NB4 (cell line): Measurements from ENCODE around the gene MMEL1.

Experiments
- DNase-seq: peaks from one replicate; pipeline ENCODE4 v3.0.0; 2010; ENCODE audit warnings: low read depth
- H3K4me3 ChIP-seq: one replicate; pipeline ENCODE4 v1.5.1; 2011; ENCODE audit warnings: mild to moderate bottlenecking, low read depth, low read length, moderate library complexity
- MYC ChIP-seq: IDR thresholded peaks from 2 replicates; pipeline ENCODE4 v1.6.1; 2011; ENCODE audit warnings: low read depth, low read length
- POLR2A ChIP-seq: IDR thresholded peaks from 2 replicates; pipeline ENCODE4 v1.6.1; 2011; ENCODE audit warnings: mild to moderate bottlenecking; ENCODE audit not compliant: insufficient read length; ENCODE audit errors: extremely low read depth
- TF ChIP-seq, protein P1 (sequence below): IDR thresholded peaks from one replicate; pipeline ENCODE4 v1.5.1; 2012; ENCODE audit warnings: low read depth, low read length
- TF ChIP-seq, protein P2 (sequence below): IDR thresholded peaks from 2 replicates; pipeline ENCODE4 v1.6.1; 2011; ENCODE audit warnings: low read depth, low read length

MMEL1 gene

DNA sequence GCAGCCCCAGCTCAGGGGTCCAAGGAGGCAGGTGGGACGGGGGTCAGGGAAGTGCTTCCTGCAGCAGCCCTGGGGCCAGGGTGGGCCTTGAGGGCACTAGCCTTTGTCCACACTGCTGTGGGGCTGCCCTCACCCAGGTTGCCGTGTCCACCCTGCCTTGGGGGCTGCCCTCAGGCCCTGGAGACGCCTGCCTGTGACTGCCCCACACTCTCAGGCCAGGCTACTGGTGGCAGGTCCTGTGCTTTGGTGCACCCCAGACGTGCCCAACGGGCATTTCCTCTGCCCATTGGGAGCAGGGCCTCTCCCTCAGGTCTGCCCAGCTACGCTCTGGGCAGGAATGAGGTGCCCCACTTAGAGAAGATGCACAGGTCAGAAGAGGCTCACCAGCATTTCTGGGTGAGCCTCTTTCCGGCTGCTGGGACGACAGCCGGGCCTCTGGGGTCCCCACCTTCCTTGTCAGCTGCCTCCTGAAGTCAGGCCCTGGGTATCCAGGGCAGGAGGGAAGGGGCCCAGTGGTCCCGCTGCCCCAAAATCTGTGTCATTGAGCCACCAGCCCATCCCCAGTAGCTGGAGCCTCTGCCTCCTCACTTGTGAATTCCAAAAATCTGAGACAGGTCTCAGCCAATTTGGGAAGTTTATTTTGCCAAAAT is 2.7 kb upstream of the MMEL1 start:
- no peak for TF ChIP-seq POLR2A
- TF ChIP-seq, protein P1, sequence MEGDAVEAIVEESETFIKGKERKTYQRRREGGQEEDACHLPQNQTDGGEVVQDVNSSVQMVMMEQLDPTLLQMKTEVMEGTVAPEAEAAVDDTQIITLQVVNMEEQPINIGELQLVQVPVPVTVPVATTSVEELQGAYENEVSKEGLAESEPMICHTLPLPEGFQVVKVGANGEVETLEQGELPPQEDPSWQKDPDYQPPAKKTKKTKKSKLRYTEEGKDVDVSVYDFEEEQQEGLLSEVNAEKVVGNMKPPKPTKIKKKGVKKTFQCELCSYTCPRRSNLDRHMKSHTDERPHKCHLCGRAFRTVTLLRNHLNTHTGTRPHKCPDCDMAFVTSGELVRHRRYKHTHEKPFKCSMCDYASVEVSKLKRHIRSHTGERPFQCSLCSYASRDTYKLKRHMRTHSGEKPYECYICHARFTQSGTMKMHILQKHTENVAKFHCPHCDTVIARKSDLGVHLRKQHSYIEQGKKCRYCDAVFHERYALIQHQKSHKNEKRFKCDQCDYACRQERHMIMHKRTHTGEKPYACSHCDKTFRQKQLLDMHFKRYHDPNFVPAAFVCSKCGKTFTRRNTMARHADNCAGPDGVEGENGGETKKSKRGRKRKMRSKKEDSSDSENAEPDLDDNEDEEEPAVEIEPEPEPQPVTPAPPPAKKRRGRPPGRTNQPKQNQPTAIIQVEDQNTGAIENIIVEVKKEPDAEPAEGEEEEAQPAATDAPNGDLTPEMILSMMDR = no peak
- no peak for TF ChIP-seq MYC
- TF ChIP-seq, protein P2, sequence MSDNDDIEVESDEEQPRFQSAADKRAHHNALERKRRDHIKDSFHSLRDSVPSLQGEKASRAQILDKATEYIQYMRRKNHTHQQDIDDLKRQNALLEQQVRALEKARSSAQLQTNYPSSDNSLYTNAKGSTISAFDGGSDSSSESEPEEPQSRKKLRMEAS = no peak

DNA sequence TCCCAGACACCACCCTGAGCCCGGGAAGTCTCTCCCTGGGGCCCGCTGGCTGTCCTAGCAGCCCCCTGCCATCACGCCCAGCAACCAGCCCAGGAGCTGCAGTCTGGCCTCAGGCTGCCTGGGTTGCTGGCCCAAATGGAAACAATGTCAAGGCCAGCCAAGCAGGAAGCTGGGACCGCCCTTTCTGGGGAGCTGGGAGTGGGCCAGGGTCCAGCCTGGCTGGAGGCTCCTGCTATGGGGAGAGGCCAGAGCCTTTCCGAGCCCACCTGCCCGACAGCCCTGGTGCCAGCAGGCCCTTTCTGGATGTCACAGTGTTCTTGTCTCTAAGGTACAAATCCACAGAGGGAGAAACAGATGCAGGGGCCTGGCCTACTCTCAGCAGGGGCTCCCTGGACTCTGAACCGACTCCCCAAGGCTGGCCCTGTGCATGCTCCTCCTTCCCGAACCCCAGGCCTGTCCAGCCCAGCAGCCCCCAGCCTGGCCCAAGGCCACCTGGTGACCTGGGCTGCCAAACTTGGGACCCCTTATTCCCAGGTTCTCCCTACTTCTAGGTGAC is 1.2 kb upstream of the MMEL1 start:
- H3K4me3 ChIP-seq = no peak overlapping the region
- no peak for DNase-seq
- TF ChIP-seq MYC (no peak), POLR2A (no peak)
- TF ChIP-seq, protein P2 = no peak
- TF ChIP-seq, protein P1 = no peak

More for the DNA sequence above, 2.7 kb upstream of the MMEL1 start:
- no peak overlapping the region for H3K4me3 ChIP-seq
- no peak for DNase-seq

DNA sequence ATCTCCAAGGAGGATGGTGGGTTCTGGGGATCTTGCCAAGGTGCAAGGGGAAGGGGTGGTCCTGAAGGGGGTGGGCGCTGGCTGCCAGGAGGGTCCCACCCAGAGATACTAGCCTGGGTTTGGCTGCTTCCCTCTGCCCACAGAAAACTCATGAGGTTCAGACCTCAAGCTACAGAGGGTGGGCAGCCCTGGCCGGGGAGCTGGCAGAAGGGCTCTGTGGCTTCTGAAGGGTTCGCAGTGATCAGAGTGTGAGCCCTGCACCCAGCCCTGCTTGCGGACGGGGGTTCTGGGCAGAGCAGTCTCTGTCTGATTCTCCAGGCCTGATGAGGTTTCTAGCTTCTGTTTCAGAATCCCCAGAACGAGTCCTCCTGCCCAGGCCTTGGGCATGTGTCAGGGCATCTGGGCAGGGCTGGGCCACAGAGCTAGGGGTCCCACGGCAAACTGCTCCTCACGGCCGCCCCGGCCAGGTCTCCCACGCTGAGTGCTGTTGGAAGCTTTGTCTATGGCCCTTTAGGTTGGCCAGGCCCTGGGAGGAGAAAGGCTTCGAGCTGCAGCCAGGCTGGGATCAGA is 635 bp upstream of the MMEL1 start:
- DNase-seq = no peak
- TF ChIP-seq POLR2A = no peak
- TF ChIP-seq, protein P2 = no peak
- TF ChIP-seq, protein P1 = no peak
- no peak for TF ChIP-seq MYC
- H3K4me3 ChIP-seq = no peak overlapping the region

DNA sequence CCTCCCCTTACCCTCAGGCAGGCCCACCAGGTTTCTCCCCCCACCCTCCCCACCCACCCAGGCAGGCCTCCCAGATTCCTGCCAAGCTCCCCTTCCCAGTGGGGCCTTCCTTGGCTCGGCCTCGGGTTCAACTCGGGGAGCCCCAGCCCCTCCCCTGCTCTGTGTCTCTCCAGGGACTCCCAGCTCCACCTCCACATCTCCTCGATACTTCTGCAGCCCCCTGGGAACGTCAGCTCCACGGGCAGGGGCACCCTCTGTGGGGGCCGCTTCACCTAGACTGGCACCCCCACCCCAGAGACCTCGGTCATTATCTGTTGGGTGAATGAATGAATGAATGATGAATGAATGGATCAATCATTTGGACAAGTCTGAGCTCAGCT is 775 bp downstream of the MMEL1 start:
- no peak overlapping the region for H3K4me3 ChIP-seq
- no peak for DNase-seq
- TF ChIP-seq, protein P1 = no peak

DNA sequence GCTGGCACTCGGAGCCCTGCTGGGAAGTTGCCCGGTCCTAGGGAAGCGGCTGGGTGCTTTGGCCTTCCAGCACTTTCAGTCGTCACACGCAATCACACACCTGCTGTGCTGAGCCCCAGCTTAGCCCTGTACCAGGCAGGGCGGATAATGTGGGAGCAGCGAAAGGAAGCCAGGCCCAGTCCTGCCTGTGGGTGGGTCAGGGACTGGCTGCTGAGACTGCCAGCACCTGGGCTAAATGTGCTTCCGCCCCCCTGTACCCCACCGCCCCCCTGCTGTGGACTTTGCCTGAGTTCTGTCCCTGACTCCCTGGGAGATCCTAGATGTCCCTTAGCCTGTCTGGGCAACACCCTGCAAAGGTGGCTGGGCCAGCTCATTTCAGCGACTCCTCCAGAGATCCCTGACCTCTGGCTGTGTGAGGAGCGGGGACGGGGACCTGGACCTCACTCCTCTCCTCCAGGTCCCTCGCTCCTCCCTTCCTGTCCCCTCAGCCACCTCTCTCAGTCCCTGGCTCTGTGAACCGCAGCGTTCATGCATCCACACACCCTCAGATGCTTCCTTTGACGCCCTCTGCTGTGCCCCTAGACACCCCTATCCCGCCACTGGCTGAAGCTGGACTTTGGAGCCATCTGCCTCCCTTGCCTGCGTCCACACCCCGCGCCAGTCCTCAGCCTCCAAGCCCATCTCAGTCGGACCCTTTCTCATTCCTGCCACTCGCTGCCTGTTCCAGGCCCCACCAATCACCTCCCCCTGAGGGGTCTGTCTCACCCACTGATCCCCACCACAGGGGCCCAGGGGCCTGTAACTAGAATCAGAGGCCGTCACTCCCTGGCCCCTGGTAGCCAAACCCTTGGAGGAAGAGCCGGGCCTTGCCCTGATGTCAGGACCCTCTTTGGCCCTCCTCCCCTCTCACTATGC is 1.4 kb downstream of the MMEL1 start:
- no peak overlapping the region for H3K4me3 ChIP-seq
- no peak for DNase-seq
- no peak for TF ChIP-seq MYC
- TF ChIP-seq, protein P2 = no peak
- no peak for TF ChIP-seq POLR2A
- TF ChIP-seq, protein P1 = no peak
